Nephron progenitor cell (in vitro differentiated cells): ENCODE measurements around the gene ACSS1.

ENCODE experiments used
- DNase-seq: peaks from one replicate; pipeline ENCODE4 v3.0.0; 2021
- H3K27ac Mint-ChIP-seq: 2 replicates; pipeline ENCODE4 v1.8.0; 2021; ENCODE audit warnings: mild to moderate bottlenecking, moderate library complexity, mixed read lengths
- H3K27me3 Mint-ChIP-seq: 2 replicates; pipeline ENCODE4 v1.8.0; 2021; ENCODE audit warnings: mild to moderate bottlenecking, low read depth, mixed read lengths; ENCODE audit not compliant: poor library complexity
- H3K36me3 Mint-ChIP-seq: 2 replicates; pipeline ENCODE4 v1.8.0; 2021; ENCODE audit warnings: low read depth, mixed read lengths
- H3K4me1 Mint-ChIP-seq: 2 replicates; pipeline ENCODE4 v1.8.0; 2021; ENCODE audit warnings: mixed read lengths
- H3K4me3 Mint-ChIP-seq: 2 replicates; pipeline ENCODE4 v1.8.0; 2021; ENCODE audit warnings: mild to moderate bottlenecking, moderate library complexity, mixed read lengths
- H3K9me3 Mint-ChIP-seq: 2 replicates; pipeline ENCODE4 v1.8.0; 2021; ENCODE audit warnings: mild to moderate bottlenecking, moderate library complexity, mixed read lengths
- TF ChIP-seq, protein P1 (sequence below): fragments of 200-600 bp; sonication (generic); IDR thresholded peaks from 2 replicates; pipeline ENCODE4 v1.5.0; 2021; ENCODE audit warnings: antibody characterized with exemption

Gene ACSS1

GRCh38 chr20:25081730-25082497 lies 24.0 kb upstream of the ACSS1 start, which contains the start of gene VSX1:
VSX1 (minus strand) TSS chr20:25082141; CDS start chr20:25082096, 45 bp downstream.
- TF ChIP-seq, protein P1, sequence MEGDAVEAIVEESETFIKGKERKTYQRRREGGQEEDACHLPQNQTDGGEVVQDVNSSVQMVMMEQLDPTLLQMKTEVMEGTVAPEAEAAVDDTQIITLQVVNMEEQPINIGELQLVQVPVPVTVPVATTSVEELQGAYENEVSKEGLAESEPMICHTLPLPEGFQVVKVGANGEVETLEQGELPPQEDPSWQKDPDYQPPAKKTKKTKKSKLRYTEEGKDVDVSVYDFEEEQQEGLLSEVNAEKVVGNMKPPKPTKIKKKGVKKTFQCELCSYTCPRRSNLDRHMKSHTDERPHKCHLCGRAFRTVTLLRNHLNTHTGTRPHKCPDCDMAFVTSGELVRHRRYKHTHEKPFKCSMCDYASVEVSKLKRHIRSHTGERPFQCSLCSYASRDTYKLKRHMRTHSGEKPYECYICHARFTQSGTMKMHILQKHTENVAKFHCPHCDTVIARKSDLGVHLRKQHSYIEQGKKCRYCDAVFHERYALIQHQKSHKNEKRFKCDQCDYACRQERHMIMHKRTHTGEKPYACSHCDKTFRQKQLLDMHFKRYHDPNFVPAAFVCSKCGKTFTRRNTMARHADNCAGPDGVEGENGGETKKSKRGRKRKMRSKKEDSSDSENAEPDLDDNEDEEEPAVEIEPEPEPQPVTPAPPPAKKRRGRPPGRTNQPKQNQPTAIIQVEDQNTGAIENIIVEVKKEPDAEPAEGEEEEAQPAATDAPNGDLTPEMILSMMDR, result no peak

DNA sequence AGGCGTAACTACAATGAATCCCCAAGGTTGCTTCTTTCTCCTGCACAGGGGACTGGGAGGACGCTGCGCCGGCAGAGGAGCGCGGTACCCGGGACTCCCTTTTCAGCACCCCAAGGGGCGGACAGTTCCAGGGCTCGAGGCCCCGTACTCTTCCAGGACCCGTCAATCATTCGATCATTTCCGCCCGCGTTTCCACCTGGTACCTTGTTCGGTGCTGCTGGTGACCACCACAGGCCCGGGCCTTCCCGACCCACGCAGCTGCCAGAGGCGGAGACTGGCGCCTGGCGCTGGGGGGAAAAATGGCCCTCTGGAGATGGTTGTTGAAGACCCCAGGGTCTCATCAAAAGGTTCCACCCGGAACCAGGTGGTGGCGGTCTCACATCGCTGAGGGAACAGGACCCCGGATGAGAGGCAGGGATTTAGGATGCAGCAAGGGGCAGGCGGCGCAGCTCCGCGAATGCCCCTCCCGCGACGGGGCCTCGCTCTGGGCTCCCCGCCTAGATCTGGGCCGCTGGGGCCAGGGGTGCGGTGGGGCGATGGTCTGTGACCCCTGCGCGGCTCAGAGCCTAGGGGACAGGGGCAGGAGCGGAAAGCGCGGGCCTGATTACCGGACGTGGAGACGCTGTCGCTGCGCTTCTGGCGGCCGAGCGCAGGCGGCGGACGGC lies 23.3 kb upstream of the ACSS1 start:
- peaks cover 99% of the 10 kb centered on the region for H3K27me3 Mint-ChIP-seq
- peak; percentile 90 for DNase-seq

More at GRCh38 chr20:25081730-25082497, 24.0 kb upstream of the ACSS1 start, which contains the start of gene VSX1:
- DNase-seq, result no peak
- H3K36me3 Mint-ChIP-seq, result no peaks in the 10 kb centered on the region
- H3K4me3 Mint-ChIP-seq, result peak within 1 kb of the TSS; percentile 62
- no peak within 1 kb of the TSS for H3K27ac Mint-ChIP-seq
- peaks cover 11% of the 10 kb centered on the region for H3K9me3 Mint-ChIP-seq
- H3K4me1 Mint-ChIP-seq, result no peaks in the 10 kb centered on the region
- H3K27me3 Mint-ChIP-seq, result peaks cover 99% of the 10 kb centered on the region

DNA sequence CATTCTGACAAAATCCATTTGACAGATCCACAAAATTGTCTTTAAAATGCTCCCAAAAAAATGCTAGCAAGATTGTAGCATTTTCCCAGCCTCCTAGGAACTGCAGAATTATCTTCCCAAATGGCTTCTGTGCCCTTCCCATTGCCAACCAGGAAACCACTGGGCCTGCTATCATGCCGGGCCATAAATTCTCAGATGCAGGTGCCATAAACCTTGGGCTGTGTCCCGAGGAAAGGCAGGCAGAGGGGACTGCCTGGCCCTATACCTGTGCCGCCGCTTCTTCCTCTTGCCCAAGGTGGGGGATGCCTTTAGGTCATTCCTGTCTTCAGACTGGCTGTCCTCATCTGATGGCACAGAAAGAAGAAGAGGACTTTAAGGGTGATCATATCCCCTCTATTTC lies 21.2 kb upstream of the ACSS1 start:
- Mint-ChIP-seq H3K27ac (no peak overlapping the region), H3K4me3 (no peak overlapping the region), H3K27me3 (peaks cover 97% of the 10 kb centered on the region), H3K4me1 (no peaks in the 10 kb centered on the region), H3K36me3 (no peaks in the 10 kb centered on the region), H3K9me3 (peaks cover 4% of the 10 kb centered on the region)
- TF ChIP-seq, protein P1, result no peak
- DNase-seq, result no peak

More for the DNA sequence above, 23.3 kb upstream of the ACSS1 start:
- Mint-ChIP-seq H3K9me3 (peaks cover 11% of the 10 kb centered on the region), H3K27ac (no peak overlapping the region), H3K36me3 (no peaks in the 10 kb centered on the region), H3K4me1 (no peaks in the 10 kb centered on the region), H3K4me3 (peak overlapping the region; percentile 62)
- TF ChIP-seq, protein P1, result peak; percentile 11

DNA sequence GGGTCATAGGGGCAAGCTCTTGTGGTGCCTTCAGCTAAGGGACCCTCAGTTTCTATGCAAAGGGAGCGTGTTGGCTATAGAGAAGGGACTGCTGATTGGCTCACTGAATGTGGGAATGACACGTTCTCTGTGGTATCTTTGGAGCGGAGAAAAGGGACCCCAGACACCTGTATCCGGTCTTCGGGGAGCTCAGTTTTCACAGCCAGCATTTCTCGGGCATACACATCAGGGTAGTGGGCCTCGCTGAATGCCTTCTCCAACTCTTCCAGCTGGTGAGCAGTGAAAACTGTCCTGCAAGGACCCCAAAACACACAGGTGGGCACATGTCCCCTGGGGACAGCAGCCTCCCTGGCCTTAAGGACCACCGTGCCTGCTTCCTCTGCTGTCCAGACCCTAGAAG lies 20.7 kb upstream of the ACSS1 start:
- Mint-ChIP-seq H3K27ac (no peak overlapping the region), H3K4me1 (no peaks in the 10 kb centered on the region), H3K36me3 (no peaks in the 10 kb centered on the region), H3K9me3 (peaks cover 4% of the 10 kb centered on the region), H3K27me3 (peaks cover 92% of the 10 kb centered on the region), H3K4me3 (no peak overlapping the region)
- TF ChIP-seq, protein P1, result no peak
- DNase-seq, result no peak

DNA sequence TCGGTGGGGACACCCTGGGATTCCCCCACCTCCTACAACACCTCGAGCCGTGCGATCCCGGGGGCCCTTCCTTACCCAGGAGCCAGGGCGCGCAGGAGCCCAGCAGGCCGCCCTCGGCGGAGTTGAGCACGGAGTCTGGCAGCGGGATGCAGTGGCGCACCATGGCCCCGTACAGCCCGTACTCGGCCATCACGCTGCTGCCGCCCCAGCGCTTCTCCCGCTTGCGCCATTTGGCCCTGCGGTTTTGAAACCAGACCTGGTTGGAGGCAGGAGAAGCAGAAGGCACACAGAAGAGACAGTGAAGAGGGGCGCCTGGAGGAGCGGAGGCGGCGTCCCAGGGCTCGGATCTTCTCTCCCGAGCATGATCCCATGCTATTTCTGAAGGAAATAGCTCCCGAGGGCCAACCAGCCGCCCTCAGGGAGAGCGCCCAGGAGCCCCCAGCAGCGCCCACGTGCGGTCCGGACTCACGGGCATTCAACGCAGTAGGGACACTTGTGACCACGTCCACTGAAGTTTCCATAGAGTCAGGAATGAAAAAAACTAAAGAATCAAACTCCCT lies 19.8 kb upstream of the ACSS1 start:
- Mint-ChIP-seq H3K4me3 (no peak overlapping the region), H3K9me3 (peaks cover 4% of the 10 kb centered on the region), H3K36me3 (no peaks in the 10 kb centered on the region), H3K27ac (no peak overlapping the region), H3K27me3 (peaks cover 87% of the 10 kb centered on the region), H3K4me1 (no peaks in the 10 kb centered on the region)
- peak; percentile 41 for DNase-seq
- TF ChIP-seq, protein P1, result no peak
